Measurements from ENCODE around the gene PLCH1. TPM values are rescaled to one million over a fixed set of nuclear protein-coding genes. Genes with fewer than 3 reads are reported as not detected.

PLCH1 gene
- total RNA-seq, 3 donors from 2014 or later, result 4.2 to 13.2 (median 10.2) TPM

DNA sequence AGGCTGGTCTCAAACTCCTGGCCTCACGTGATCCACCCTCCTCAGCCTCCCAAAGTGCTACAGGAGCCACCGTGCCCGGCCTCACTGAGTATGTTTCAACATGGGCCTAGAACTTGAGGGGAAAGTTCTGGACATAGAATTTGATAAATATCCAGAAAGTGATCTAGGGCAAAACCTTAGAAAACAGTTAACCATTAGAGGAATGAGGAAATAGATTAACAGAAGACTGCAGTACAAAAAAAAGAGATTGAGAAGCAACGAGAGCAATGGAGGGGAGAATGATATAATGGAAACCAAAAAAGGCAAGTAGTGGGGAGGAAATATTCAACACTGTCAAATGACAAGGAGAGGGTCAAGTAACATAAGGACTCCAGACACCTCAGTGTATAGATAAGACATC, 191.5 kb downstream of the PLCH1 start:
- Histone ChIP-seq H3K4me3 (no peak overlapping the region), H3K36me3 (ENCODE audit: low read depth) (no peaks in the 10 kb centered on the region), H3K4me1 (ENCODE audit: low read depth) (no peaks in the 10 kb centered on the region), H3K9me3 (no peaks in the 10 kb centered on the region)
- DNase-seq (no peak), ATAC-seq (no peak)
- TF ChIP-seq, protein P1, sequence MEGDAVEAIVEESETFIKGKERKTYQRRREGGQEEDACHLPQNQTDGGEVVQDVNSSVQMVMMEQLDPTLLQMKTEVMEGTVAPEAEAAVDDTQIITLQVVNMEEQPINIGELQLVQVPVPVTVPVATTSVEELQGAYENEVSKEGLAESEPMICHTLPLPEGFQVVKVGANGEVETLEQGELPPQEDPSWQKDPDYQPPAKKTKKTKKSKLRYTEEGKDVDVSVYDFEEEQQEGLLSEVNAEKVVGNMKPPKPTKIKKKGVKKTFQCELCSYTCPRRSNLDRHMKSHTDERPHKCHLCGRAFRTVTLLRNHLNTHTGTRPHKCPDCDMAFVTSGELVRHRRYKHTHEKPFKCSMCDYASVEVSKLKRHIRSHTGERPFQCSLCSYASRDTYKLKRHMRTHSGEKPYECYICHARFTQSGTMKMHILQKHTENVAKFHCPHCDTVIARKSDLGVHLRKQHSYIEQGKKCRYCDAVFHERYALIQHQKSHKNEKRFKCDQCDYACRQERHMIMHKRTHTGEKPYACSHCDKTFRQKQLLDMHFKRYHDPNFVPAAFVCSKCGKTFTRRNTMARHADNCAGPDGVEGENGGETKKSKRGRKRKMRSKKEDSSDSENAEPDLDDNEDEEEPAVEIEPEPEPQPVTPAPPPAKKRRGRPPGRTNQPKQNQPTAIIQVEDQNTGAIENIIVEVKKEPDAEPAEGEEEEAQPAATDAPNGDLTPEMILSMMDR (IDR thresholded peaks at IDR 0.05), result no peak
- intact Hi-C loops (cut with DNase I, micrococcal nuclease), result no loop called here

DNA sequence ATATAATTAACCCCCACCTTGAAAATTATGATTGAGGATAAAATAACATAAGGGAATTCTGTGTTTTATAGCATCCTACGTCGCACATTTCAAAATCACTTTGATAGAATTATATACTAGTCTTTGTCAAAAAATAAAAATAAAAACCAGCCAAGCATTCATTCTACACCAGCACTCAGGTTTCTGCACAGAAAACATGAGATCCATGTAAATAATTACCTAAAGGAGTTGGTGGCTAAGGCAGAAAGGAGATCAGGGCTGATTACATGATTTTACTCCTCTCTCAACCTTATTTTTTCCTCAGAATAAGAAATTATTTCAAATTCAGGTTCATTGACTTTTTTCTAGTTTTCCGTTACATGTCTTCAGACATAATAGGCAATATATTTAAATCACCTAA, 194.5 kb downstream of the PLCH1 start:
- TF ChIP-seq, protein P1 (IDR thresholded peaks at IDR 0.05), result no peak
- Histone ChIP-seq H3K36me3 (ENCODE audit: low read depth) (no peaks in the 10 kb centered on the region), H3K4me1 (ENCODE audit: low read depth) (no peaks in the 10 kb centered on the region), H3K4me3 (no peak overlapping the region), H3K9me3 (no peaks in the 10 kb centered on the region)
- no peak for DNase-seq
- intact Hi-C loops (cut with DNase I, micrococcal nuclease), result no loop called here
- ATAC-seq, result no peak

DNA sequence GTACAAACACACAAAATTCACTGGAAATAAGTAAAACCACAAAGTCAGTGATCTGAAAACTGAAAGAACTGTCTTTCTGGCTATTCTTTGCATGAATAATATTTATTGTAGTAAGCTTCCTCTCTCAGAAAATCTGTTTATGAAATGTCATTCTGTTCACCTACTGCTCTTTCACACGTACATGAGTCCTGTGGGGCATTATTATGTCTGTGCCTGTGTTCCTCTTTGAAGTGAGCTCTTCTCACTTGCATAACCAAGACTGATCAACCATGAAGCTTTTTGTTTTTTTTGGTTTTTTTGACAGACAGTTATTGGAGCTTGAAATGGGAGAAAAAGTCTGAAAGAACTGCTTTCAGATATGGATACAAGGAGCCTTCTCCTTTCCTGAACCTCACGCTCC, 195.8 kb downstream of the PLCH1 start:
- Histone ChIP-seq H3K4me1 (ENCODE audit: low read depth) (no peaks in the 10 kb centered on the region), H3K36me3 (ENCODE audit: low read depth) (no peaks in the 10 kb centered on the region)

DNA sequence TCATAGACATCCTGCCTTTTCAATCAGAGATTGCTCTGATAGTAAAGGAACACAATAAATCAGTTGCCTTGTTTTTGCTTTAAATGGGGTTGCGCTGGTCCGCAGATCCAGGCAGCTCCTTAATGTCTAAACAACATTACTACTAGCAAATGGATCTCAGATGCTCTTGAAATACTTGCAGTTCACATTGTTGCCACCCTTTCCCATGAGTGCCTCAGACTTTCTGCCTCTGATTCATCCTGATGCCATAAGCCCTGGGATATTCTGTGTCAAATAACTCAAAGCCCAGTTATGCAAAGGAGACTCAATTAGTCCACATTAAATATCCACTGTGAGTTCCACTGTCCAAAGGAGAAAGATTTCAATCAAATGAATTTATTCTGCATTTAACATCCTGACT, 196.7 kb downstream of the PLCH1 start:
- H3K36me3 ChIP-seq (ENCODE audit: low read depth), result no peaks in the 10 kb centered on the region
- no peak overlapping the region for H3K4me3 ChIP-seq
- no peaks in the 10 kb centered on the region for H3K9me3 ChIP-seq
- no peaks in the 10 kb centered on the region for H3K4me1 ChIP-seq (ENCODE audit: low read depth)
- intact Hi-C loops (cut with DNase I, micrococcal nuclease), result no loop called here
- DNase-seq (no peak), ATAC-seq (no peak)
- TF ChIP-seq, protein P1 (IDR thresholded peaks at IDR 0.05), result no peak

More for the DNA sequence above, 195.8 kb downstream of the PLCH1 start:
- H3K4me3 ChIP-seq, result no peak overlapping the region
- DNase-seq (no peak), ATAC-seq (no peak)
- no peaks in the 10 kb centered on the region for H3K9me3 ChIP-seq
- TF ChIP-seq, protein P1 (IDR thresholded peaks at IDR 0.05), result no peak
- intact Hi-C loops (cut with DNase I, micrococcal nuclease), result no loop called here

DNA sequence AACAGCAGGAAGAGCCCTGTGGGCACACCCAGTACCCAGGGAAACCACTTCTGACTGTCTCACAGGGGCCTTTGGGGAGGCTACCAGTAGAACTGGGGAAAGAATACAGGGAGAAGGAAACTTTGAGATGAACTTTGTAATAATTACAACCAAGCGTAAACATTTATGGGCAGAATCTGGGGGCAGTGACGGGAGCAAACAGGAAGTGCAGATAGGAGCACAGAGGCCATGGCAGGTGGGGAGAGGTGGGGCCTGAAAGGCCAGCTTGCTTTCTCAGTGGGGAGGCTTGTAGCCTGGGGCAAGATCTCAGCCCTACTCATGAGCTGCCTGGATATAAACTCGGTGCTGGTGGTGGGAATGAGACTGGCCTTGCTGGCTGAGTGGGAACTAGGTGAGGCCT, 209.8 kb downstream of the PLCH1 start:
- no peaks in the 10 kb centered on the region for H3K9me3 ChIP-seq
- peak; percentile 79 for ATAC-seq
- no peaks in the 10 kb centered on the region for H3K4me1 ChIP-seq (ENCODE audit: low read depth)
- intact Hi-C loops (cut with DNase I, micrococcal nuclease), result no loop called here
- no peak overlapping the region for H3K4me3 ChIP-seq
- peak in 1 of 3 donors; percentile 9 for DNase-seq
- TF ChIP-seq, protein P1 (IDR thresholded peaks at IDR 0.05), result no peak
- H3K36me3 ChIP-seq (ENCODE audit: low read depth), result no peaks in the 10 kb centered on the region

DNA sequence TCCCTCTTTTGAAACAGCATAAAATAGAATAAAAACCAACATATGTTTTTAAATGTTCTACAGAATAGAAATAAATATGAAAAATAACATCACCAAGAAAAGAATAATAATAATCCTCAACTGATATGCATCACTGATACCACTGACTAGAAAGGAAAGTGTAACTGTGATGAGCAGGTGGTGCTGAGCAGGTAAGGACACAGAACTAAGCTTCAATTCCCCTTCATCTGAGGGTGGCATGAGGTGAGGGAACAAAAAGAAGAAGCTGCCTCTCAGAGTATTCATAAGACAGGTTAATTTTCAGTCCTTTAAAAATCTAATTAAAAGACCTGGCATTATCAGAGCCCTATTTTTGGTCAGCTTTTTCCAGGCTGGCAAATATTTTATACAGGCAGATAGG, 216.3 kb downstream of the PLCH1 start:
- ATAC-seq (no peak), DNase-seq (no peak)
- Histone ChIP-seq H3K4me1 (ENCODE audit: low read depth) (no peaks in the 10 kb centered on the region), H3K9me3 (no peaks in the 10 kb centered on the region), H3K36me3 (ENCODE audit: low read depth) (no peaks in the 10 kb centered on the region), H3K4me3 (no peak overlapping the region)
- intact Hi-C loops (cut with DNase I, micrococcal nuclease), result loop anchor here in 1 of 2 donors (5.0 kb wide), 1 partner anchor 836 kb away; no protein-coding TSS in a partner anchor
- TF ChIP-seq, protein P1 (IDR thresholded peaks at IDR 0.05), result no peak

Data from mucosa of descending colon (tissue), 3 donors.